ENCODE results near the gene APOBEC3B.
"Not testable (repeated sequence)": the region's sequence is repeated elsewhere in the genome, so short reads cannot be mapped to it uniquely, and the experiment has no call there.

Gene APOBEC3B

DNA sequence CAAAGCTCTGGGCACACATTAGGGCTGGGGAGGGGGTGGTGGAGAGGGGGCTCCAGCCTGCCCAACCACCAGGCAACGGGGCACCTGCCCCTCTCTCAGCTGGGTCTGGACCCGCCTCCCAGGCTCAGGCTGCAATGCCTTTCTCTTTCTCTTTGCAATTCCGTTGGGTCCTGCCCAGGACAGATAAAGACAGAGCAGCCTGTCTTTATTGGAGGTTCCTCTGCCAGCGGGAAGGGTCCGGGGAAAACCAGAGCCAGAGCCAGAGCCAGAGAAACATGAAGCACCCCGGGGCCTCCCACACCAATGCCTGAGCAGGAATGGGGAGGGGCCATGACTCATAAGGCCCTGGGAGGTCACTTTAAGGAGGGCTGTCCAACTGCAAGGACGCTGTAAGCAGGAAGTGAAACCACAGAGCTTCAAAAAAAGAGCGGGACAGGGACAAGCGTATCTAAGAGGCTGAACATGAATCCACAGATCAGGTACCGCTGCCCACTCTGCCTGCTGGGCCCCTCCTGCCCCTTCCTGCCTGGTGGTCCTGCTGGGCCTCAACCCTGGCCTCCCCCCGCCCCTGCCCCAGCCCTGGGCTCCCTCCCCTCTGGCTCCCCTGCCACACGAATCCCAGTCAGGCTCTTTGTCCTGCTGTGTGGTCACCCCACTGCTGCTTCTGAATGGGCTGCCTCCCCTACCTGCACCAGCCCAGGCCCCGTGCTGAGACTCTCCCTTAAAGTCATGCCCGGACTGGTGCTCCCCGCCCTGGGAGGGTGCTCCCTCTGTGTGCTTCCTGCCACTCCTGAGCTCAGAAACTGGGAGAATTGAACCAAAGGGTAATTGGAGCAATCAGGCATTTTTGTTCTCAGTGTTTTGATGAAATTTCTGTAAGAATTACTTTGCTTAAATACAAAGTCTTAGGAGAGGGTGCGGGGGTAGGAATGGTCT lies at the start of gene APOBEC3B:
APOBEC3B (plus strand) TSS at position 356 of the 936 bp plus-strand sequence; CDS start at position 463, 107 bp downstream.
- DNase-seq: no peak

DNA sequence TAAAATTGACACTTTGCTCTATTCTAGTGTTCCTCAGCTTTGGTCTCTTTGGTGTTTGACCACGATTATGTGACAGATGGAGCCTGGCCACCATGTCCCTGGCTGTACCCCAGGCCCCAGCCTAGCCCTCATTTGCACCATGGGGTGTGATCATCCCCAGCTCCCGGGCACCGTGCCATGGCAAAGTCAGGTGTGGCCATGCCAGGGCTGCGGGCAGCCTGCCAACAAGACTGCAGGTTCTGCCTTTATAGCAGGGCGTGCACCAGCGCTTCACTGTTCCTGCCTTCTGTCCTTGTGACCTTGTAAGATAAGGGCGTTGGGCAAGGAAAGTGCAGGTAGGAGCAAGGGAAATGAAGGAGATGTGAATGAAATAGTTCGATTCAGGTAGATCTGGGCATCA lies 47.1 kb upstream of the APOBEC3B start:
- no peak for DNase-seq

DNA sequence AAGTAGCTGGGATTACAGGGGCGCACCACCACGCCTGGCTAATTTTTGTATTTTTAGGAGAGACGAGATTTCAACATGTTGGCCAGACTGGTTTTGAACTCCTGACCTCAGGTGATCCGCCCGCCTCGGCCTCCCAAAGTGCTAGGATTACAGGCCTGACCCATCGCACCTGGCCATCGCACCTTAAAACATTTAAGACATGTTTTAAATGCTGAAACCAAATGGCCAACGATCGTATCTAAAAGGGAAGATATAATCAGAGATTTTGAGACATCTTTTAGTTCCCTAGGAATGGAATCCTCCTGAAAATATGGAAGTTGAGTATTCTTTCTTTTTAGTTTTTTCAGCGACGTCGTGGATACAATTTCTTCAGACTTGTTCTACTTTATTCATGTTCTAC lies 46.5 kb upstream of the APOBEC3B start:
- DNase-seq: no peak

DNA sequence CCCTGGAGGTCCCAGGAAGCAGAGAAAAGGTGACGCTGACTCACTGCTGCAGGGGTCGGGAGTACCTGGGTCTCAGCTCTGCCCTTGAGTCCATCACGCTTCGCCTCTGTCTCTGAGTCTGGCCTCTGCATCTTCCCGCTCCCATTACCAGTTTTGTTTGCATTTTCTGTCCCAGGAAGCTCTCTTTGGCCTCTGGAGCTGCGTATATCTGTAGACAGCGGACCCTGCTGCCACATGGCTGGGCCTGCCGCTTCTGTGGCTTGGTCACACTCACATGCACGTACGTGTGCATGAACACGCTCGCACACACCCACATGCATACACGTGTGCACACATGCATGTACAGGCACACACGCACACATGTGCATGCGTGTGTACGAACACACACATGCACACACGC lies 45.6 kb upstream of the APOBEC3B start:
- DNase-seq: no peak

DNA sequence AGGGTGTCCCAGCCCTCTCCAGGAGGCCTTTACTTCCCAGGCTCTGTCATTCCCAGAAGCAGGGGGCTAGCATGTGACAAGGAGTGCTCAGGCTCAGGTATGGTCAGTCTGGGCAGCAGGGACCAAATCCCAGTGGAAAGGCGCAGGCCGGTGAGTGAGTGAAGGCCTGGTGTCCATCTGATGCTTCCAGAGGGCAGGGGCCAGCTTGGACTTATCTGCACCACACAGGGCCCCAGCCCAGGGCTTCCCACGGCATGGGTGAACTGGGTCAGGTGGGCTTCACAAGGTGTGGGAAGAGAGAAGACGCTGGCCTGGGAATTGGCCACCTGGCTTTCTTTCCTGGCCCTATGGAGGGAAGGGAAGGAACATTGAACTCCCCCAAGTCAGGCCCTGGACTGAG lies 45.1 kb upstream of the APOBEC3B start:
- no peak for DNase-seq

DNA sequence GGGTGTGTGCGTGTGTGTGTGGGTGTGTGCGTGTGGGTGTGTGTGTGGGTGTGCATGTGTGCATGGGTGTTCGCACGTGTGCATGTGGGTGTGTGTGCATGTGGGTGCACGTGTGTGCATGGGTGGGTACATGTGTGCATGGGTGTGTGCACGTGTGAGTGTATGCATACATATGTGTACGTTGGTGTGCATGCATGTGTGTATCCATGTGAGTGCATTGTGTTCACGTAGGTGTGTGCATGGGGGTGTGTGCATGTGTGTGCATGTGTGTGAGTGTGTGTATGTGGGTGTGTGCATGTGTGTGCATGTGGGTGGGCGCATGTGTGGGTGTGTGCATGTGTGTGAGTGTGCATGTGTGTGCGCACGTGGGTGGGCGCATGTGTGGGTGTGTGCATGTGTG lies 44.6 kb upstream of the APOBEC3B start:
- no peak for DNase-seq

DNA sequence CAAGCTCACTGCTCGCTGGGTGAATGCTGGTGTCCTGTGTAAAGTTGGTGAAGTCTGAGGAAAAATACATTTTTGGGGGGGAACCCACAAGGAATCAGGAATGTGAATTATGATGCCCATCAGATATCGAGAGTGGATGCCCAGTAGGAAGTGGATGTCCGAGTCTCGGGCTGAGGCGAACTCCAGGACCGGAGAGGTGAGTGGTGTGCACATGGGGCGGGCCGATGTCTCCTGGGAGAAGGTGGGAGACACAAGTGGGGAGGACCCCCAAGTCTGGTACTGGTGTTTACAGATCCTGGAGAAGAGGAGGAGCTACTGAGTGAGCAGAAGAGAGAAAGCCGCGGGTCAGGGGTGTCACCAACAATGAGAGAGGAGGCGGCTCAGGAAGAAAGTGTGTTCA lies 43.9 kb upstream of the APOBEC3B start:
- DNase-seq: no peak

DNA sequence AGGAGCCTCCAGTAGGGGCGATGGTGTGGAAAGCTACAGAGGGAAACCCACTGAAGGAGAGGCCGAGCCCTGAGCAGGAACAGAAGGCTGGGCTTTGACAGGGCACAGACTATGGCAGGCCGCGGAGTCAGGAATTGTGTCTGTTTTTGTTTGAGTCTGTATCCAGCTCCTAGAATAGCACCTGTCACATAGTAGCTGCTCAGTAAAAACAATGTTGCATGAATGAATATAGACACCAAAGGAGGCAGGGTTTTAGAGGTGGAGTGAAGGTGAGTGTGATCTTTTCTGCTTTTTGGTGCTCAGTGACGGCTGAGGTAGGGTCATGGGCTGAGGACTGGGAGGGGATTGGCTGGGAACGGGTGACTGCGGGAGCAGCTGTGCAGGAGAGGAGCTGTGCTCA lies 43.2 kb upstream of the APOBEC3B start:
- DNase-seq: no peak

DNA sequence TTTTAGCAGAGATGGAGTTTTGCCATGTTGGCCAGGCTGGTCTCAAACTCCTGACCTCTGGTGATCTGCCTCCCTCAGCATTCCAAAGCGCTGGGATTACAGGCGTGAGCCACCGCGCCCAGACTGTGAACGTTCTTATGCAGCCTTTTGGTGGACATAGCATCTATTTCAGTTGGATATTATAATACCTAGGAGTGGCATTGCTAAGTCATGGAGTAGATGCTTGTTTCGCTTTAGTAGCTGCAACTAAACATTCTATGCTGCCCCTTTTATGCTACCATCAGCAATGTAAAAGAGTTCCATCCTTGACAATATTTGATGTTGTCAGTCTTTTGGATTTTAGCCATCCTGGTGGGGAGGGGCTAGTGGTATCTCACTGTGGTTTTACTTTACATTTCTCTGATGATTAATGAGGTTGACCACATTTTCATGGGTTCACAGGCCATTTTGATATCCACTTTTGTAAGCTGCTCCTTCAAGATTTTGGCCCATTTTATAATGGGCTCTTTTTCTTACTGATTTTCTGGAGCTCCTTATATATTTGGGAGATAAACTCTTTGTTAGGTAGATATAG lies 41.2 kb upstream of the APOBEC3B start:
- DNase-seq: no peak

DNA sequence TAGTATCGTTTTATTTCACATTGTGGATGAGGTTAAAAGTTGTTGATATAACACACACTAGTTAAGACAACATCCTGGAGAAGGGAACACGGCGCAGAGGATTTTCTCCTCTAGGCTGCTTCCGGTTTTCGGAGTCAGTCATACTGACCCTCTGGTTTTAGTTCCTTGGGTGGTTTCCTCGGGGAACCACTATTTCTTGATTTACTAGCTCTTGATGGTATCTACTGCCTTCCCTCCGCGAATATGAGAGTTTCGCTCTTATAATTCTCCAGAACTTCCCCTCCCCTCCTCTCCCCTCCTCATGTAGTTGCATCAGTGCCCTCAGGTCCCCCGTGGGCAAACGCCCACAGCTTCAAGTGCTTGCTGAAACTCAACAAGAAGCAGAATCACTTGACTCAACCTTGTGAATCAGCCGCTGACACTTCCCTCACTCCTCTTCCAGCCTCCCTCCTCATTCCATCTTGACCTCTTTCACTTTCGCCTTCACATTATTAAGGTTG lies 40.6 kb upstream of the APOBEC3B start:
- DNase-seq: peak; percentile 34

DNA sequence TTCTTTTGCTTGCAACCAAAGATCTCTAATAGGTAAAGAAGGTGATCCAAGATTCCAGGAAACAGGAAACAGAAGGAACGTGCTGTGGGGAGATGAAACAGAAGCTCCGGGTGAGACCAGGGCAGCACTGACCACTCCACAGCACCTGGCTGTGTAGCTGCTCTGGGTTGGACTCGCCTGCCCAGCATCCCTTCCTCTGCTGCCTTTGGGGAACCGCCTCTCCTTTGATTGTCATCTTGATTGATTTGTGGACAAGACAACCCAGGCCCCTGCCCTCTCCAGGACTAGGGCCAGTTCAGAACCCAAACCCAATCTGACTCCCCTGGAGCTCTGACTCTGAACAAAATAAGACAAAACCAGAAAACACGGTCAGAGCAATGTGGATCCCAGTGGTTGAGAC lies 39.4 kb upstream of the APOBEC3B start:
- DNase-seq: no peak

DNA sequence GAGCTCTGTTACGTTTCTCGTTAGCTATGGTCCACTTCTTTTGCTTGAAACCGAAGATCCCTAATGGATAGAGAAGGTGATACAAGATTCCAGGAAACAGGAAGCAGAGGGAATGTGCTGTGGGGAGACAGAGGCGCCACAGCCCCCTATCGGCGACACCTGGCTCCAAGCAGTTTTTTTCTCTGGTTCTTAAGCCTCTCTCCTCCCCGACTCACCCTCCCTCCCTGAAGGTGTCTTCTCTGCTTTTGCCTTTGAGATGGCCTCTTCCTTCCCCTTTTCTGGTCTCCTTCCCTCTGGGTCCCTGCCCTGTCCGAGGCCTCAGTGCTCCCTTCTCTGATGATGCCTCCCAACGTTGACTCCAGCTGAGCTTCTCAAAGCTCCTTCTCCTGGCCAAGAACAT lies 38.9 kb upstream of the APOBEC3B start:
- no peak for DNase-seq

DNA sequence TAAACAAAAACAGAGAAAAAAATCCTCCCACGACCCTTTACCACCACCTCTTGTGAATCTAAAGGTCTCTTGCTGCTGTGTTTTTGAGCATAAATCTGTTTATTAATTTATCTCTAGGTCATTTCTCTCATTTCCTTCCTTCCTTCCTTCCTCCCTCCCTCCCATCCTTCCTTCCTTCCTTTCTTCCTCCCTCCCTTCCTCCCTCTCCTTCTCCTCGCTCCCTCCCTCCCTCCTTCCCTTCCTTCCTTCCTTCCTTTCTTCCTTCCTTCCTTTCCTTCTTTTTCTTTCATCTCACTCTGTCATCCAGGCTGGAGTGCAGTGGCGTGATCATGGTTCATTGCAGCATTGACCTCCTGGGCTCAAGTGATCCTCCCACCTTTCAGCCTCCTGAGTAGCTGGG lies 38.3 kb upstream of the APOBEC3B start:
- no peak for DNase-seq

DNA sequence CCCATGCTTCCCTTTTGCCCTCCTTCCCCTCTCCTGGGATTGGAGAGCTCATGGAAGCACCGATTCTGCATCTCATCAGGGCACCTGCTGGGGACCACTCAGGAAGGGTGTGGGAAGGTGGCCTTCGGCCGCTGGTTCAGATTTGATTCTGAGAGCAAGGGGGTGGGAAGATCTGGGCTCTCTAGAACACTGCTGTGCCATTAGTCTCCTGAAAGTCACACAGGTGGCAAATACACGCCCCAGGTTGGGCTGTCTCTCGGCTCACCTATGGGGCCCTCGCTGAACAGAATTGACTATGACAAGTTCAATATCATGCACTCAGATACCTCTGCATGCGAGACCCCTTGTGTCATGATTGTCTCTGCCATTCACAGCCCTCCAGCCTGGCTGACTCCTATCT lies 37.5 kb upstream of the APOBEC3B start:
- no peak for DNase-seq

DNA sequence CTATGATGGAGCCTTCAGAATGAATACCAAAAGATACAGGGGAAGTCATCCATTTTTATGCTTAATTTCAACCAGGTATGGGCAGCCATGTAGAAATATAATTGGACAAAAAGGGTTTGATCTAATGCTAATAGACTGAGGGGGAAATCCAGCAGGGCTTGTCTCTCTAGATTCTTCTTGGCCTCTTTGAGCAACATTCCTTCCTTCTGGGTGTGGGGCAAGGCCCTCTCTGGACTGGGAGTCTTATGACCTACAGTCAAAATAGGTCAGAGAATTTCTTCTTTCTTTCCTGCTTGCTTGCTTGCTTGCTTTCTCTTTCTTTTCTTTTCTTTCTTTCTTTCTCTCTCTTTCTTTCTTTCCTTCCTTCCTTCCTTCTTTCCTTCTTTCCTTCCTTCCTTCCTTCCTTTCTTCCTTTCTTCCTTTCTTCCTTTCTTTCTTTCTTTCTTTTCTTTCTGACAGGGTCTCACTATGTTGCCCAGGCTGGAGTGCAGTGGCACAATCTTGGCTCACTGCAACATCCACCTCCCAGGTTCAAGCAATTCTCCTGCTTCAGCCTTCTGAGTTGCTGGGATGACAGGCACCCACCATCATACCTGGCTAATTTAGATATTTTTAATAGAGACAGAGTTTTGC lies 36.3 kb upstream of the APOBEC3B start:
- not testable (repeated sequence) for DNase-seq

DNA sequence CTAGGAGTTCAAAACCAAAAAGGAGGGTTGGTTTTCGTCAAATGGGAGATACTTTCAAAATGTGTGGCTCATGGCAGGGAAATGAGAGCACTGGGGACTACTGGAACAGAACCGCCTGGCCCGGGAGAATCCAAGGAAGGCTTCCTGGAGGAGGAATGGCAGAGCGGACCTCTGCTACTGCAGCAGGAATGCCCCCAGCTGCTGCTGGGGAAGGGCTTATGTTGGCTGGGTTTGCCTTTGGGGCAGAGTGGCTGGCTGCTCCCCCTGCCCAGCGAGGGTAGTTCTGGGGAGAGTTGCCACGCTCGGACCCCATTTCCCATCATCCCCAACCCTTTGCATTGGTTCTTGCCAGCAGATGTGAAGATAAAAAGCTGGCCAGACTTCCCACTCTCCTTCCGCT lies 35.4 kb upstream of the APOBEC3B start:
- no peak for DNase-seq

DNA sequence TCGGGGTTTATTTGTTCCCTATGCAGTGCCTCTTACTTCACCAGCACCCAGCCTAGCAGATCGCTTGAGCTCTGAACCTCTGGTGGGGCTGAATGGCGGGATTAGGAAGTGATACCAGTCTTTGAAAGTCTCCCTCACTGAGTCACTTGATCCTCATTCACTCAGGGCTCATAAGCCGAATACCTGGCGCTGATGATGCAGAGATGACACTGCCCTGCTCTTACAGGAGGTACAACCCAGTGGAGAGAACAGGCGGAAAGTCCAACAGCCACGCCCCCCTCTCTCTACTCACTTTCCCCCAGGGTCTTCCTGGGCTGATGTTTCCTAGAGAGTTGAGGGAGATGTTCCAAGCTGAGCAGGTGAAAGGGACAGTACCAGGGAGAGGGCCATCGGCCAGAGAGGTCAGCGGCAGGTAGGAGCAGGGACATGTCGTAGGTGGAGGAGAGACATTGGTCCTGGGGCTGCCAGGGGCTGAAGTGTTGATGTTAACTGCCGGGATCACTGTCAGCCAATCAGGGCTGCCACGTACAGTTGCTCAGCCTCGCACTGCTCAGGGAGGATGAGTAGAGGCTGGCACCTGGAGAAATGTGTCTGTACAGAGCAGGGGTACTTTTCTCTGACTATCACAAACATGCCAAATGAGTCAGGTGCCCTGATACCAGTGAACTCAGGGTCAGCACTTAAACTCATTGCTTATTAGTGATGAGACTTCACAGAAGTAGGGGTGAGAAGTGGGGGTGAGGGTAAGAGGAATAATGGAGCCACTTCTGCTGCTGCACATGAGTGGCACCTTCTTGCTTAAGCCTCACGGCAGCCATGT lies 34.6 kb upstream of the APOBEC3B start:
- no peak for DNase-seq

DNA sequence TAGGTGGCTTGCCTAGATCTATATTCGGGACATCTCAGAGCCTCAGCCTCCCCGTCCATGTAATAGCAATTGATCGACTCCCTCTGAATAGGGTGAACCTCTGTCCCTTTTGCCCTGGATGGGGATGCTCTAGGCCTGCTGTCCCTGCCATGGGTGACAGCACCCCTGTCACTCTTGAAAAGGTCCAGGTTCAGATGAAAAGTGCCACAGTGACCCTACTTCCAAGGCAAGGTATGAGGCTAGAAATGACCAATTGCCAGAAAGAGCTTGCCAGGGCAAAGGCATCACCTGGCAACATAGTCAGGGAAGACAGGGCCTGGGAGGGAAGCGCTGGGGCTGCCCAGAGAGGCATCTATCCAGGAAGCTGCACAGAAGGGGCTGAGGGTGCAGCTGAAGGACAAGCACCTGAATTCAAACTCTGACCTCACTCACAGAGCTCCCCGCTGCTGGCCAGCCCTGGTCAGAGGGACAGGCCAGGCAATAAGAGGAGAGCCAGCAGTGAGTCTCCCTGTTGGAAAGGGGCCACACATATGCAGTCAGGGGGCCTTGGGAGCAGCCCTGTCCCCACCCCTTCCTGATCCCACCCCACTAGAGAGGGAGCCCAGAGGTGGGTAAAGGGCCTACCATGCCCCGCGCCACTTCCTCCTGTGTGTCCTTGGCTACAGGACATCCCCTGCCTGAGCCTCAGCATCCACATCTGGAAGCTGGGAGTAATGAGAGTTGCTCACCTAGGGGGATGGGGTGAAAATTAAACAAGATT lies 33.8 kb upstream of the APOBEC3B start:
- DNase-seq: no peak

DNA sequence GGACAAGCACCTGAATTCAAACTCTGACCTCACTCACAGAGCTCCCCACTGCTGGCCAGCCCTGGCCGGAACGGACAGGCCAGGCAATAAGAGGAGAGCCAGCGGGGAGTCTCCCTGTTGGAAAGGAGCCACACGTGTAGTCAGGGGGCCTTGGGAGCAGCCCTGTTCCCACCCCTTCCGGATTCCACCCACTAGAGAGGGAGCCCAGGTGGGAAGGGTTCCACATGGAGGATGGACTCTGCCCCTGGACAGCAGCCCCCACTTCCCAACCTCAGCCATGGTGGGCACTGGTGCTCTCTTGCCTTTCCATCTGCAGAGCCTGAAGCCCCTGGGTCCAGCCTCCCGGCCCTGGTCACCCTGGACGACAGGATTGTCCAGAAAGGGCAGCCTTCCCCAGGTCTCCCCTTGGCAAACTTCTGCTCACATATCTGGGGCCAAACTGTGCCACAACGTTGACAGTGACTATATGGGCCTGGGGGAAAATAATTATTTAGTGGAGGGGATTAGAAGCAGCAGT lies 32.2 kb upstream of the APOBEC3B start:
- DNase-seq: no peak

DNA sequence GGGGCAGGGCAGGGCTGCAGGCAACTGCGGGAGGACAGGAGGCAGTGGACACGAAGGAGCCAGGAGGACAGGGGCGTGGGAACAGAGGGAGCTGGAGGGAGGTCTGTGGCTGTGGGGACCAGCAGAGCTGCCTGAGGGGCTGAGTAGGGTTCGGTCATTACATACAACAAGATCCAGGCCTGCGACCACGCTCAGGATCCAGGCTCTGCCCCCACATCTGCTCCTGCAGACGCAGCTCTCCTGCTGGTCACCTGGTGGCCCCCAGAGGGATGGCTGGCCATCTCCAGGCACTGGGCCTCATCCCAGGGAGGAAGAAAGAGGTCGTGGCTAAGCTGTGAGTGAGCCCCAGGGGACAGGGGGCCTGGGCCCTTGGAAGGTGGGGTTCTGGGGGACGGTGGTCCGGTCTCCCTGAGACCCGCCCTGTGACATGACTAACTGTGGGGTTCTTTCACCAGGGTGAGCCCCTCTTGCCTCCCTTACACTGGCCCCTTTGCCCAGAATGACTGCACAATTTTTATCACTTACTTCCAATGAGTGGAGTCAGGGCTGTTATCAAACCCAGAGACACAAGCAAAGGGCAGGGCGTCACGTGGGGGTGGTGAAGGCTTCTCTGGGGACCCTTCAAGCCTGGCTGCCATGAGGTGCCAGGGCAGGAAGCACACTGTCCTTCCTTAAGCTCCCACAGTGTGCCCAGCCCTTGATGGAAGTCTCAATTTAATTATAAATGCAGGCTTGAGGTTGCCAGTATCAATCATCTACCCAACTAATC lies 31.4 kb upstream of the APOBEC3B start:
- DNase-seq: no peak

DNA sequence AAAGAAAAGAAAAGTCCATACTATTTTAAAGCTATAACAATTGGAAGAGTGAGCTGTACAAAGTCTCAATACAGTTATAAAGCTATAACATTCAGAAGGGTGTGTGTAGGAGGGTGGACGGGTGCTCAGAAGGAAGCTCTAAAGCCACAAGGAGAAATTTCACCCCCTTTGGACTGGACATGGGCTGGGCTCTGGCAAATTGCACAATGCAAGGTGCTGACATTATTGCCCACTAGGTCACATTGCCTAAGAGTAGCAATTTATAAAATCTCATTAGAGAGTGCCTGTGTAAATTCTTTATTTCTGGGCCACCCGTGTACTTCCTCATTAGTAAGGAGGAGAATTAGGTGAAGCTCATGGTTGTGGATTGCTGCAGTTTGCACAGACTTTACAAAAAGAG lies 30.4 kb upstream of the APOBEC3B start:
- DNase-seq: no peak
